SK-N-SH treated with all-trans-retinoic acid at 6 μM for 48 hours (cell line): Measurements from ENCODE around the gene ELK4.

Experiments used
- ARNTL ChIP-seq: fragments of 450-650 bp; formaldehyde crosslinking; IDR thresholded peaks from 2 replicates; pipeline ENCODE4 v1.5.0; 2020; ENCODE audit warnings: low read depth, mild to moderate bottlenecking, moderate library complexity, borderline replicate concordance
- CREB5 ChIP-seq: fragments of 250-450 bp; sonication (Bioruptor Pico); IDR thresholded peaks from 2 replicates; pipeline ENCODE4 v1.5.1; 2020; ENCODE audit warnings: low read depth, mild to moderate bottlenecking, moderate library complexity
- CSRNP3 ChIP-seq: fragments of 250-450 bp; sonication (Bioruptor Pico); IDR thresholded peaks from 2 replicates; pipeline ENCODE4 v1.5.1; 2021; ENCODE audit warnings: mild to moderate bottlenecking, moderate library complexity
- PATZ1 ChIP-seq: fragments of 250-450 bp; sonication (Bioruptor Pico); IDR thresholded peaks from 2 replicates; pipeline ENCODE4 v1.8.0; 2020; ENCODE audit warnings: mild to moderate bottlenecking, moderate library complexity, borderline replicate concordance
- POU6F1 ChIP-seq: fragments of 250-450 bp; sonication (Bioruptor Pico); IDR thresholded peaks from 2 replicates; pipeline ENCODE4 v1.8.0; 2021; ENCODE audit warnings: low read depth, mild to moderate bottlenecking, moderate library complexity, borderline replicate concordance
- TOX ChIP-seq: fragments of 250-450 bp; sonication (Bioruptor Pico); IDR thresholded peaks from 2 replicates; pipeline ENCODE4 v1.8.0; 2021; ENCODE audit warnings: mild to moderate bottlenecking, moderate library complexity, borderline replicate concordance
- TSHZ2 ChIP-seq: fragments of 250-450 bp; sonication (Bioruptor Pico); IDR thresholded peaks from 2 replicates; pipeline ENCODE4 v1.5.0; 2020; ENCODE audit warnings: mild to moderate bottlenecking, moderate library complexity
- ZC3H10 ChIP-seq: fragments of 250-450 bp; sonication (Bioruptor Pico); IDR thresholded peaks from 2 replicates; pipeline ENCODE4 v1.5.1; 2021; ENCODE audit warnings: mild to moderate bottlenecking, moderate library complexity
- ZFP3 ChIP-seq: fragments of 250-450 bp; sonication (Bioruptor Pico); IDR thresholded peaks from 2 replicates; pipeline ENCODE4 v1.5.0; 2020; ENCODE audit warnings: mild to moderate bottlenecking, moderate library complexity
- ZFP30 ChIP-seq: fragments of 450-650 bp; formaldehyde crosslinking; IDR thresholded peaks from 2 replicates; pipeline ENCODE4 v1.5.0; 2022; ENCODE audit warnings: mild to moderate bottlenecking, moderate library complexity
- ZNF70 ChIP-seq: fragments of 450-650 bp; formaldehyde crosslinking; IDR thresholded peaks from 2 replicates; pipeline ENCODE4 v1.5.0; 2020; ENCODE audit warnings: mild to moderate bottlenecking, moderate library complexity

- TF ChIP-seq ARNTL, result no peak
- TF ChIP-seq CSRNP3, result no peak
- TF ChIP-seq ZFP30 (CRISPR knock-in tag), result no peak
- no peak for TF ChIP-seq ZNF70 (CRISPR knock-in tag)
- no peak for TF ChIP-seq POU6F1 (CRISPR knock-in tag)
- TF ChIP-seq TSHZ2 (CRISPR knock-in tag), result no peak
- no peak for TF ChIP-seq ZC3H10 (CRISPR knock-in tag)
- TF ChIP-seq PATZ1, result no peak
- TF ChIP-seq CREB5 (CRISPR knock-in tag), result no peak
- TF ChIP-seq ZFP3 (CRISPR knock-in tag), result no peak
- no peak for TF ChIP-seq TOX (CRISPR knock-in tag)
Observed at GRCh38 chr1:205662135-205662738, 30.4 kb upstream of the ELK4 start.
